Testis (tissue), 3 donors: ENCODE data around the gene FANCG. TPM values are rescaled to one million over a fixed set of nuclear protein-coding genes. Genes with fewer than 3 reads are reported as not detected.

Source experiments
- DNase-seq: peaks from one replicate; pipeline ENCODE4 v3.0.0-alpha.2; 2019
- H3K27ac ChIP-seq, 2 donors: fragments of 200-600 bp; sonication (generic); one replicate each; pipeline ENCODE4 v1.5.1; 2019
- H3K27me3 ChIP-seq: fragments of 200-600 bp; sonication (generic); one replicate; pipeline ENCODE4 v1.5.1; 2019
- H3K36me3 ChIP-seq: fragments of 200-600 bp; sonication (generic); one replicate; pipeline ENCODE4 v1.5.1; 2017; ENCODE audit warnings: low read depth; ENCODE audit errors: missing control alignments
- H3K4me1 ChIP-seq: fragments of 200-600 bp; sonication (generic); one replicate; pipeline ENCODE4 v1.5.1; 2019
- H3K4me3 ChIP-seq, 2 donors: fragments of 200-600 bp; sonication (generic); one replicate each; pipeline ENCODE4 v1.5.1; 2017 to 2019
- H3K9me3 ChIP-seq: fragments of 200-600 bp; sonication (generic); one replicate; pipeline ENCODE4 v1.5.1; 2017
- POLR2A ChIP-seq: fragments of 450-650 bp; IDR thresholded peaks from one replicate; pipeline ENCODE4 v1.6.1; 2017; ENCODE audit warnings: antibody characterized with exemption, mild to moderate bottlenecking, moderate library complexity
- WGBS, 2 donors: methylation state at CpG; one replicate each; pipeline ENCODE4 v1.1.5; 2018; 5-methylcytosine and 5-hydroxymethylcytosine counted together
- intact Hi-C: fragments of 100-400 bp; cut with DNase I; formaldehyde crosslinking; loops from one replicate; pipeline ENCODE4 v1.15.1; 2023; ENCODE audit warnings: low total_unique reads
- polyA plus RNA-seq: library from polyadenylated mRNA; stranded (reverse); fragments of 350-450 nt; fragmentation: Illumina TruSeq; extraction: RNeasy Lipid Tissue Mini Kit (QIAGEN cat#74804); gene quantifications from one replicate; pipeline ENCODE4 v1.2.3, GENCODE V29; 2014; ENCODE audit warnings: low read depth, low replicate concordance; ENCODE audit not compliant: insufficient read depth
- total RNA-seq, 2 donors: library from RNA; depleted of rRNA; stranded (reverse); fragments of >200 nt; gene quantifications; one replicate each; pipeline ENCODE4 v1.2.3, GENCODE V29; 2016
- TF ChIP-seq, protein P1 (sequence below), 3 experiments: fragments of 450-650 bp in 2 of 3; fragments of 200-600 bp in 1 of 3; sonication (generic) in 1 of 3; IDR thresholded peaks; one replicate each; pipeline ENCODE4 v1.5.1; 2016 to 2019; ENCODE audit warnings: antibody characterized with exemption in 3 of 3, mild to moderate bottlenecking in 2 of 3, moderate library complexity in 1 of 3

The FANCG gene
- total and polyA plus RNA-seq, 3 donors from 2014 or later: 25.5 to 57.2 (median 32.3) TPM

- H3K27me3 ChIP-seq: no peaks in the 10 kb centered on the region
- peak overlapping the region; percentile 77 to 78 for H3K4me3 ChIP-seq
- no peak for DNase-seq
- TF ChIP-seq, protein P1, sequence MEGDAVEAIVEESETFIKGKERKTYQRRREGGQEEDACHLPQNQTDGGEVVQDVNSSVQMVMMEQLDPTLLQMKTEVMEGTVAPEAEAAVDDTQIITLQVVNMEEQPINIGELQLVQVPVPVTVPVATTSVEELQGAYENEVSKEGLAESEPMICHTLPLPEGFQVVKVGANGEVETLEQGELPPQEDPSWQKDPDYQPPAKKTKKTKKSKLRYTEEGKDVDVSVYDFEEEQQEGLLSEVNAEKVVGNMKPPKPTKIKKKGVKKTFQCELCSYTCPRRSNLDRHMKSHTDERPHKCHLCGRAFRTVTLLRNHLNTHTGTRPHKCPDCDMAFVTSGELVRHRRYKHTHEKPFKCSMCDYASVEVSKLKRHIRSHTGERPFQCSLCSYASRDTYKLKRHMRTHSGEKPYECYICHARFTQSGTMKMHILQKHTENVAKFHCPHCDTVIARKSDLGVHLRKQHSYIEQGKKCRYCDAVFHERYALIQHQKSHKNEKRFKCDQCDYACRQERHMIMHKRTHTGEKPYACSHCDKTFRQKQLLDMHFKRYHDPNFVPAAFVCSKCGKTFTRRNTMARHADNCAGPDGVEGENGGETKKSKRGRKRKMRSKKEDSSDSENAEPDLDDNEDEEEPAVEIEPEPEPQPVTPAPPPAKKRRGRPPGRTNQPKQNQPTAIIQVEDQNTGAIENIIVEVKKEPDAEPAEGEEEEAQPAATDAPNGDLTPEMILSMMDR (IDR thresholded peaks at IDR 0.05): no peak
- no peak for TF ChIP-seq POLR2A
- peak overlapping the region; percentile 60 to 90 for H3K27ac ChIP-seq
- intact Hi-C loops: loop anchor here (10.0 kb wide), 1 partner anchor 109 kb away; no protein-coding TSS in a partner anchor
- H3K36me3 ChIP-seq: no peaks in the 10 kb centered on the region
- no peaks in the 10 kb centered on the region for H3K9me3 ChIP-seq
- WGBS, 2 donors: 19 to 25% methylated on average over 5 of the region's 5 CpGs
- peaks cover 12% of the 10 kb centered on the region for H3K4me1 ChIP-seq
Measured at GRCh38 chr9:35103660-35104191, 24.0 kb upstream of the FANCG start.

- peaks cover 12% of the 10 kb centered on the region for H3K4me1 ChIP-seq
- intact Hi-C loops: loop anchor here (10.0 kb wide), 1 partner anchor 108 kb away; no protein-coding TSS in a partner anchor
- WGBS, 2 donors: 0% methylated on average over 38 to 50 of the region's 57 CpGs
- no peaks in the 10 kb centered on the region for H3K9me3 ChIP-seq
- no peak for TF ChIP-seq POLR2A
- TF ChIP-seq, protein P1 (IDR thresholded peaks at IDR 0.05): no peak
- H3K27ac ChIP-seq: peak within 1 kb of the TSS; percentile 60 to 90
- peak; percentile 98 for DNase-seq
- no peaks in the 10 kb centered on the region for H3K36me3 ChIP-seq
- peak within 1 kb of the TSS; percentile 77 to 78 for H3K4me3 ChIP-seq
- no peaks in the 10 kb centered on the region for H3K27me3 ChIP-seq
Measured at GRCh38 chr9:35102769-35103659, 23.3 kb upstream of the FANCG start, which contains the start of gene STOML2. Gene STOML2, minus strand, starts transcription at chr9:35103131. Its CDS starts 37 bp downstream, at chr9:35103094.

DNA sequence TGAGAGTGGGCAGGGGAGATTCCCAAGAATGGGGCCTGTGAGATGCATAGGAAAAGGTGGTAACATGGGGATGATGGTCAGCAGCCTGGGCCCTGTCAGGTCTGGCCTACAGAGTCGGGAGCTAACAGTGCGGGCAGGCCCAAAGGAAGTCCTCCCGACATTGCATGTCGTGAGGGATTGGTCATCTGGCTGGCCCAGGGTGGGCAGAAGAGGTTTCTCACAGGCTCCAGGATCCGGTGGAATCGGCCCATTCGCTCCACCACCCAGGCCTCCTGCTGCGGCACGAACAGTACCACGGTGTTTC, 22.7 kb upstream of the FANCG start:
- peak overlapping the region; percentile 77 to 78 for H3K4me3 ChIP-seq
- H3K4me1 ChIP-seq: peaks cover 12% of the 10 kb centered on the region
- TF ChIP-seq POLR2A: no peak
- H3K9me3 ChIP-seq: no peaks in the 10 kb centered on the region
- no peaks in the 10 kb centered on the region for H3K36me3 ChIP-seq
- 1 to 6% methylated on average over 10 of the region's 10 CpGs for WGBS, 2 donors
- peak overlapping the region; percentile 60 to 90 for H3K27ac ChIP-seq
- no peak for DNase-seq
- H3K27me3 ChIP-seq: no peaks in the 10 kb centered on the region
- intact Hi-C loops: loop anchor here (10.0 kb wide), 1 partner anchor 108 kb away; no protein-coding TSS in a partner anchor

DNA sequence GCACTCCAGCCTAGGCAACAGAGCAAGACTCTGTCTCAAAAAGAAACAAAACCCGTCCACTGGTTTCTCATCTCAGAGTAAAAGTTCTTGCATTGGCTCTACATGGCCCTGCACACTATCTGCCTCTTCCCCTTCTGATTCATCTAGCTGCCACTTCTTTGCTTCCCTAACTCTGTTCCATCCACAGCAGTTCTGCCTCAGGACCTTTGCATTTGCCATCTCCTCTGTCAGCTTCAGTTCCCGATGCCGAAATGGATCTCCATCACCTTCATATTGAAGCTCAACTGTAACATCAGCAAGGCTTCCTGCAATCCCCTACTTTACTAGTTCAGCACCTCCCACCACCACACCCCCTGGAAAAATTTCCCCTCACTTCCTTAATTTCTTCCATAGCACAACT, 17.8 kb upstream of the FANCG start:
- Histone ChIP-seq H3K4me3 (no peak overlapping the region), H3K4me1 (peaks cover 14% of the 10 kb centered on the region), H3K27ac (no peak overlapping the region), H3K9me3 (no peaks in the 10 kb centered on the region), H3K27me3 (no peaks in the 10 kb centered on the region), H3K36me3 (no peaks in the 10 kb centered on the region)
- intact Hi-C loops: no loop called here
- TF ChIP-seq, protein P1 (IDR thresholded peaks at IDR 0.05): no peak
- TF ChIP-seq POLR2A: no peak
- no peak for DNase-seq
- WGBS, 2 donors: 82 to 94% methylated on average over 3 of the region's 3 CpGs

DNA sequence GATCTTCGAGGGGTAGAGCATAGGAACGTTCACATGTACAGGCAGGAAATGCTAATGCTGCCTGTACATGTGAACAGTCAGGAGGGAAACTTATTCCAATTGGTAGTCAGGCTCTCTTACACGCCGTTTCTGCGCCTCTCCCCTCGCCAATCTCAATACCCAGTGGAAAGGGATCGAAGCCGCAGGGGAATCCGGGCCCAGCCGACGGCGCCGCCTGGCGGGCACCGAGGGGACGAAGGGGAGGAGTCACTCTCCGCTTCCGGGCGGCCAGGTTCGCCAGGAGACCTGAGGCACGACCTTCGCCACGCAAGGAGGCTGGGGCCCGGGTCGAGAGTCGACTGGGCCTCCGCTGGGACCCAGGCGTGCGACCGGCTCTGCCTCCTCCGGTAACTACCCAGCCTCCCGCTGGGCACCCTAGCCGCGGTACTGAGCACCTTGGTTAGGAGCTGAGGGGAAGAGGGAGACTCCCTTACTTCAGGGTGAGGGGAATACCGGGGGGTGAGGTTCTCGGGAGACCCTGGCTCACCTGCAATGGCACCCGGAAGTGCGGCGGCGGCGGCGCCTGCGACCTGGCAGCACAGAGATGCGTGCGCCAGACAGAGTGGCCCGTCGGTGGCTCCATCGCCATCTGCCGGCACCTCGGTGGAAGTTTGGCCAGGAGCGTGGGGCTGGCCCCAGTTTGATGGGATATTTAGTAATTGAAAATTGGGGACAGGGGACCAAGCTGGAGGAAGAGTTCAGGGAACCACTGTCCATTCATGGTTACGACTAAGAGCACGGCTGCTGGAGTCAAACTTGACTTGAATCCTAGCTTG, 16.5 kb upstream of the FANCG start, which contains the start of gene PIGO:
PIGO (minus strand) TSS at position 557 of the 815 bp plus-strand sequence. CDS start 1,026 bp downstream, outside the sequence.
- TF ChIP-seq, protein P1 (IDR thresholded peaks at IDR 0.05): peak; percentile 64 to 90 (median 71)
- no peak for TF ChIP-seq POLR2A
- no peaks in the 10 kb centered on the region for H3K27me3 ChIP-seq
- intact Hi-C loops: no loop called here
- no peaks in the 10 kb centered on the region for H3K36me3 ChIP-seq
- peak; percentile 94 for DNase-seq
- H3K4me3 ChIP-seq: peak within 1 kb of the TSS; percentile 83 to 99
- peaks cover 5% of the 10 kb centered on the region for H3K4me1 ChIP-seq
- no peaks in the 10 kb centered on the region for H3K9me3 ChIP-seq
- H3K27ac ChIP-seq: peak within 1 kb of the TSS; percentile 90 to 97
- WGBS, 2 donors: 0% methylated on average over 25 to 53 of the region's 53 CpGs
